ENCODE measurements around the gene LYPD6.
"Not testable (repeated sequence)": the region's sequence is repeated elsewhere in the genome, so short reads cannot be mapped to it uniquely, and the experiment has no call there.

The LYPD6 gene

GRCh38 chr2:149330127-149331022 is at the start of gene LYPD6:
LYPD6 (plus strand) TSS chr2:149330587; CDS start chr2:149437709, 107,122 bp downstream.
- DNase-seq (ENCODE audit: low spot score): peak; percentile 61

GRCh38 chr2:149281441-149281840 is 48.9 kb upstream of the LYPD6 start:
- no peak for DNase-seq (ENCODE audit: low spot score)

GRCh38 chr2:149290662-149291061 is 39.7 kb upstream of the LYPD6 start:
- DNase-seq (ENCODE audit: low spot score): no peak

GRCh38 chr2:149291881-149292280 is 38.5 kb upstream of the LYPD6 start:
- no peak for DNase-seq (ENCODE audit: low spot score)

GRCh38 chr2:149296031-149296430 is 34.4 kb upstream of the LYPD6 start:
- DNase-seq (ENCODE audit: low spot score): no peak

GRCh38 chr2:149307014-149307413 is 23.4 kb upstream of the LYPD6 start:
- no peak for DNase-seq (ENCODE audit: low spot score)

GRCh38 chr2:149310349-149310748 is 20.0 kb upstream of the LYPD6 start:
- no peak for DNase-seq (ENCODE audit: low spot score)

- DNase-seq (ENCODE audit: low spot score): no peak
Measured at GRCh38 chr2:149312039-149312438, 18.3 kb upstream of the LYPD6 start.

GRCh38 chr2:149313512-149313972 is 16.8 kb upstream of the LYPD6 start:
- peak; percentile 63 for DNase-seq (ENCODE audit: low spot score)

GRCh38 chr2:149314687-149315086 is 15.7 kb upstream of the LYPD6 start:
- DNase-seq (ENCODE audit: low spot score): no peak

- DNase-seq (ENCODE audit: low spot score): no peak
Measured at GRCh38 chr2:149315461-149315860, 14.9 kb upstream of the LYPD6 start.

GRCh38 chr2:149318566-149318965 is 11.8 kb upstream of the LYPD6 start:
- DNase-seq (ENCODE audit: low spot score): not testable (repeated sequence)

GRCh38 chr2:149320362-149320761 is 10.0 kb upstream of the LYPD6 start:
- DNase-seq (ENCODE audit: low spot score): no peak

GRCh38 chr2:149329068-149329467 is 1.3 kb upstream of the LYPD6 start:
- peak; percentile 7 for DNase-seq (ENCODE audit: low spot score)

- peak; percentile 7 for DNase-seq (ENCODE audit: low spot score)
Measured at GRCh38 chr2:149329489-149330126, 779 bp upstream of the LYPD6 start.

- DNase-seq (ENCODE audit: low spot score): no peak
Measured at GRCh38 chr2:149331023-149331400, 625 bp downstream of the LYPD6 start.

- DNase-seq (ENCODE audit: low spot score): no peak
Measured at GRCh38 chr2:149332364-149332763, 2.0 kb downstream of the LYPD6 start.

- DNase-seq (ENCODE audit: low spot score): no peak
Measured at GRCh38 chr2:149333636-149334035, 3.2 kb downstream of the LYPD6 start.

- no peak for DNase-seq (ENCODE audit: low spot score)
Measured at GRCh38 chr2:149334156-149334555, 3.8 kb downstream of the LYPD6 start.

GRCh38 chr2:149339324-149339723 is 8.9 kb downstream of the LYPD6 start:
- no peak for DNase-seq (ENCODE audit: low spot score)

GRCh38 chr2:149342509-149342908 is 12.1 kb downstream of the LYPD6 start:
- DNase-seq (ENCODE audit: low spot score): no peak

- no peak for DNase-seq (ENCODE audit: low spot score)
Measured at GRCh38 chr2:149344105-149344504, 13.7 kb downstream of the LYPD6 start.

- no peak for DNase-seq (ENCODE audit: low spot score)
Measured at GRCh38 chr2:149346272-149346671, 15.9 kb downstream of the LYPD6 start.
